ENCODE results near the gene FEM1B.

GRCh38 chr15:68310178-68310803 lies 32.7 kb downstream of the FEM1B start:
- no peak for TF ChIP-seq CTCF (IDR thresholded peaks at IDR 0.05; ENCODE audit: insufficient read depth, low read length)
- TF ChIP-seq POLR2AphosphoS5 (IDR thresholded peaks at IDR 0.05; ENCODE audit: low read depth) = no peak
